ENCODE data around the gene SCYGR5.

GRCh38 chr2:227634201-227634600, 32.4 kb upstream of the SCYGR5 start:
- TF ChIP-seq USF2 (IDR thresholded peaks at IDR 0.05; ENCODE audit: low read length) (no peak), EZH2 (IDR thresholded peaks at IDR 0.05; ENCODE audit: low read depth, low read length, severe bottlenecking) (no peak), EP300 (IDR thresholded peaks at IDR 0.05; ENCODE audit: borderline replicate concordance in 1 of 2, low read depth in 2 of 2, low read length in 2 of 2) (no peak)
